ENCODE results near the gene KLHL2.
"Not testable (repeated sequence)": the region's sequence is repeated elsewhere in the genome, so short reads cannot be mapped to it uniquely, and the experiment has no call there.

Gene KLHL2

GRCh38 chr4:165207431-165208220 lies at the start of gene KLHL2:
Gene KLHL2 (plus strand): TSS chr4:165207561. CDS start chr4:165207877, 316 bp downstream.
- in situ Hi-C loops (cut with HindIII; ENCODE audit: low sequenced_read_pairs) = no loop called here

GRCh38 chr4:165158762-165159161 lies 48.6 kb upstream of the KLHL2 start:
- in situ Hi-C loops (cut with HindIII; ENCODE audit: low sequenced_read_pairs) = no loop called here

GRCh38 chr4:165164257-165164656 lies 43.1 kb upstream of the KLHL2 start:
- in situ Hi-C loops (cut with HindIII; ENCODE audit: low sequenced_read_pairs) = no loop called here

- in situ Hi-C loops (cut with HindIII; ENCODE audit: low sequenced_read_pairs) = not testable (repeated sequence)
Measured at GRCh38 chr4:165166872-165167271, 40.5 kb upstream of the KLHL2 start.

GRCh38 chr4:165167650-165168049 lies 39.7 kb upstream of the KLHL2 start:
- in situ Hi-C loops (cut with HindIII; ENCODE audit: low sequenced_read_pairs) = no loop called here

- in situ Hi-C loops (cut with HindIII; ENCODE audit: low sequenced_read_pairs) = no loop called here
Measured at GRCh38 chr4:165170819-165171218, 36.5 kb upstream of the KLHL2 start.

GRCh38 chr4:165175470-165175869 lies 31.9 kb upstream of the KLHL2 start:
- in situ Hi-C loops (cut with HindIII; ENCODE audit: low sequenced_read_pairs) = not testable (repeated sequence)

- in situ Hi-C loops (cut with HindIII; ENCODE audit: low sequenced_read_pairs) = no loop called here
Measured at GRCh38 chr4:165175879-165176278, 31.5 kb upstream of the KLHL2 start.

- in situ Hi-C loops (cut with HindIII; ENCODE audit: low sequenced_read_pairs) = no loop called here
Measured at GRCh38 chr4:165177725-165178666, 29.4 kb upstream of the KLHL2 start.

- in situ Hi-C loops (cut with HindIII; ENCODE audit: low sequenced_read_pairs) = no loop called here
Measured at GRCh38 chr4:165184220-165184619, 23.1 kb upstream of the KLHL2 start.

GRCh38 chr4:165184998-165185397 lies 22.4 kb upstream of the KLHL2 start:
- in situ Hi-C loops (cut with HindIII; ENCODE audit: low sequenced_read_pairs) = not testable (repeated sequence)

- in situ Hi-C loops (cut with HindIII; ENCODE audit: low sequenced_read_pairs) = no loop called here
Measured at GRCh38 chr4:165185448-165185847, 21.9 kb upstream of the KLHL2 start.

GRCh38 chr4:165190591-165191347 lies 16.6 kb upstream of the KLHL2 start:
- in situ Hi-C loops (cut with HindIII; ENCODE audit: low sequenced_read_pairs) = no loop called here

GRCh38 chr4:165191348-165191656 lies 16.1 kb upstream of the KLHL2 start:
- in situ Hi-C loops (cut with HindIII; ENCODE audit: low sequenced_read_pairs) = no loop called here

GRCh38 chr4:165191814-165192499 lies 15.4 kb upstream of the KLHL2 start:
- in situ Hi-C loops (cut with HindIII; ENCODE audit: low sequenced_read_pairs) = no loop called here

- in situ Hi-C loops (cut with HindIII; ENCODE audit: low sequenced_read_pairs) = no loop called here
Measured at GRCh38 chr4:165192500-165192898, 14.9 kb upstream of the KLHL2 start.

GRCh38 chr4:165192956-165193355 lies 14.4 kb upstream of the KLHL2 start:
- in situ Hi-C loops (cut with HindIII; ENCODE audit: low sequenced_read_pairs) = no loop called here

GRCh38 chr4:165194368-165194767 lies 13.0 kb upstream of the KLHL2 start:
- in situ Hi-C loops (cut with HindIII; ENCODE audit: low sequenced_read_pairs) = no loop called here

GRCh38 chr4:165198329-165198728 lies 9.0 kb upstream of the KLHL2 start:
- in situ Hi-C loops (cut with HindIII; ENCODE audit: low sequenced_read_pairs) = no loop called here

GRCh38 chr4:165199286-165199685 lies 8.1 kb upstream of the KLHL2 start:
- in situ Hi-C loops (cut with HindIII; ENCODE audit: low sequenced_read_pairs) = no loop called here

- in situ Hi-C loops (cut with HindIII; ENCODE audit: low sequenced_read_pairs) = no loop called here
Measured at GRCh38 chr4:165199722-165200121, 7.6 kb upstream of the KLHL2 start.
